HG03439 (cell line): ENCODE data around the gene TMEM229B.

ENCODE experiments used
- ATAC-seq: cut with Tn5 transposase; IDR thresholded peaks from one replicate; pipeline ENCODE4 v1.9.1; 2021; ENCODE audit warnings: mild to moderate bottlenecking, moderate library complexity; ENCODE audit not compliant: unreplicated experiment

TMEM229B gene

DNA sequence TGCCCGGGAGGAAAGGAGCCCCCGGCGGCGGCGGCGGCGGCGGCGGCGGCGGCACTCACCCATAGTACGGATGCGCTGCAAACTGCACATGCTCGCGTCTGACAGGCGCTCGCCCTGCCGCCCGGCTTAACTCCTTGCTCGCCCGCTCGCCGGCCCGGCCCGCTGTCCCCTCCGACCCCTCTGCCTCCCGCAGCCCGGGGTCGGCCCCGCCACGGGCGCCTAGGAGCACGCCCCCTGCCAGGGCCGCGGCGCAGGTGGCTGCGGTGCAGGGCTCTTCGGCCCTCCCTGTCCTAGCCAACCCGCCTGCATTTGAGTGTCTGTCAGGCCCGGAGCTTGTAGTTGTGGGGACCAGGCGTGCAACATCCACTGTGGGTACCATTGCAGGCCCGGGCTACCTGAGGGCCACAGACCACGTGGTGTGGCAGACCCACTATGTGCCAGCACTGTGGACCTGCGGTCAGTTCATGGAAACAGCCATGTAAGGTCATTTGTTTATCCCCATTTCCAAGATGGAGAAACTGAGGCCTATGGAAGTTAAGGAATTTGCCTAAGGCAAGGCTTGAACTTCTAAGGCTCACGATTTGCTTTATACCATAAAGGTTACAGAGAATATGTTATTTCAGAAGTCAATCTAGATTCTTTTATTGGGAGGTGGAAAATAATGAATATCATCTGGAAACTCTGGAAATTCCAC lies 27.0 kb upstream of the TMEM229B start:
- peak; percentile 50 for ATAC-seq

DNA sequence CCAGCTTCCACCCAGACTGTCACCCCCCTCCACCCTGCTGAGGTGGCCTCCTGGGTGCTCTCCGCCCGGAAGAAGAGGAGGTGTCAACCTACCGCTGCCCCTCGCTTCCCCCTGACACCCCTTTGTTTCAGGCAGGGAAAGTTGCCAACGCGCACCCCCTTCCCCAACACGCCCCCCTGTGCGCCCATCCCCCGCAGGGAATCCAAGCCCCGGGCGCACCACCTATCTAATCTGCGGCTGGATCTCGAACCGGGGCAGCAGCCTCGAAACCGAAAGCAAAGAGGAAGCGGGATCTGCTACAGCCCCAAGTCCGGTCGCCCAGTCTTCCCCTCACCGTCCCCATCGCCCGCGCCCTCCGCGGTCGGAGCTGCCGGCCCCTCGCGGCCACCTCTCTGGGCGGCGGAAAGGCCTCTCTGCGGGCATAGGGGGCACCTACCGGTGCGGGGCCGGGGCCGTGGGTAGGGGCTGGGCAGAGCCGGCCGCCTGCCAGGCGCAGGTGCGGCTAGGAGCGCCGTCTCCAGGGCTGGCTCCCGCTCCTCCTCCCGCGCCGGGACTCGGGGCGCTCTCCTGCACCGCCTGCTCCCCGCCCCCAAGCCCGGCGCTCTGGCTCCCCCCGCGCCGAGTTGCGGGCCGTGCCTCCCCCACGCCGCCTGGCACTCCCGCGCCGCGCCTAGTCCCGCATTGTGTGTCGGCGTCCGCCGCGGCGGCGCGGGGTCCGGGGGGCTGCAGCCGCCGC lies 26.3 kb upstream of the TMEM229B start:
- ATAC-seq, result peak; percentile 38

DNA sequence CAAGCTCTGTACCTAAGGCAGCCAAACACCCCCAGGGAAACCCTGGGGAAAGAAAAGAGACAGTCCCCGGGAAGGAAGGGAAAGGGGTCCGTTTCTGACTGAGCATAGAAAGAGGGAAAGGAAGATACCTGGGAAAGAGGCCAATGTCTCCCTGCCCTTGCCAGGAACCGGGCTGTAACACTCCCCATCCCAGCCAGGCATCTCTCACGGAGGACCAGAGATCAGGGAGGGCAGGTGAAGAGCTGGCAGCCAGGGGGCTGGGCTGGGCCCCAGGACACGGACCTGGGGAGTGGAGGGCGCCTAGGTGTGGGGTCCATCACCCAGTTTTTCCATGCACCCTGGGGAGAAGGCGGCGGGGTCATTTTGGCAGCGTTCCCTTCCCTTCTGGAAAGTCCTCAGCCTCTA lies 25.7 kb upstream of the TMEM229B start:
- ATAC-seq, result no peak

DNA sequence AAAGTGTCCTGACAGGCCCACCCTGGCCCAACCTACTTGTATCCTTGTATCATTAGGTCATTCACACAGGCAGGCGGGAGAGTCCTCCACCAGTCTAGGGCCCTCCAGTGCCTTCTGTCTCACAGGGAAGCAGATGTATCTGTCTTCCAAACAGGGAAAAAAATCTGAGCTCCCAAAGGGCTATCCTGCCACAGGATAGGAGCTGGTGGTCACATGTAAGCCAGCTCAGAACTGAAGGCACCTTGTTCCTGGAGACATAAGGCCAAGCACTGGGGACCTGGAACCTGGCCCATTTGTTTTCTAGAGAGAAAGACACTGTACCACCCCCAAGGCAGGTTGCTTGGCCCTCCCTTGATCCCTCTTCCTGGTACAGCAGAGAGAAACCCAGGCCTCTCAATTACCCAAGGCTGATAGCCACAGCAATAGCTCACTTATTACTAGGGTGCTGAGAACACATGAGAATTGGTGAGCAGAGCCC lies 25.1 kb upstream of the TMEM229B start:
- no peak for ATAC-seq

DNA sequence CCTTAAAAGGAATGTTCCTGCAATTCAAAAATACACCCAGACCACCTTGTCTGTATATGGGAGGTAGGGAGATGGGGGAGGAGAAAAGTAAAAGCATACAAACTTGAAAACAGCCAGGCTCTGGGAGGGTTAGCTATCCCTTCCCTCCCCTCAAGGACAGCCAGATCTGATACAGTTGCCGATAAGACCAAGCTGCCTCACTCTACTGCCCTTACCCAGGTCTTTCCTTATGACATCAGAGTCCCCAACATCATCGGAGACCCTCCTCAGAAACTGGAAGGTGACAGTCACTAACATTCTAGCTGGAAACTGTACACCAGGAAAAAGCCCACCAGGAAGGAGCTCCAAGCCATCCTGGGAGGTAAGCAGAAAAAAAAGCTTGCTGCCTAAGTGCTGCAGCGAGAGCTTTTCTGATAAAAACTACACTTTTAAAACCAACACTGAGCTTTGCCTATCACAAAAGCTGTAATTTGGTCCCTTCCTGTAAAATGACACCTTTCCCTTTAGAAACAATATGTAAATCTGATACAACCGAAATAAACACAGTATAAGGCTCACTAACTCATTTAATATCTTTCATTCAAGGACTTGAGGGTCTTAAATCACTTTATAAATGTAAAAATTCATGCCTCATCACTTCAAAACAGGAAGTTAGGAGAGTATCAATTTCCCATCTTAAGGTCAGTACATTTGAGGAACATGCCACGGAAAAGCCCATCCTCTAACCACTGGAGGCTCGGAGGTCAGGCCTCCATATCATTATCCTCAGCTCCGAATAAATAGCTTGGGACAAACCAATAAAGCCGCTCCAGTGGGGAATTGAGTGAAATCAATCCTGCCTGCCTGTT lies 24.2 kb upstream of the TMEM229B start:
- no peak for ATAC-seq

DNA sequence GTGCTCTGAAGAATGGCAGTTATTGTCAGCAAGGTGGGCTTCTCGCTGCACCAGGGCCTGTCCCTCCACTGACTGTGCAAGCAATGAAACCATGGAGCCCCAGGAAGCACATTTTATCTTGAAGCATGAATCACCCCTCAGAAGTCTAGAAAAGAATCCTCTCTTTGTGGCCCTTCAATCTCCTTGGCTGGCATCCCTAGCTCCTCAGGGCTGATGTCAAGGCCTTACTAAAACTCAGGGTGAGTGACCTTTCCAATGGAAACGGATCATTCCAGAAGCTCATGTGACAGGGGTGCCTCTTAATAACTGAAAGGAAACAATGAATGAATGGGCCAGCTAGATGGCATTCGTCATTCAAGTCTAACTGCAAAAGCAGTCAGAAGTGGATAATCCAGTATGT lies 22.3 kb upstream of the TMEM229B start:
- no peak for ATAC-seq

DNA sequence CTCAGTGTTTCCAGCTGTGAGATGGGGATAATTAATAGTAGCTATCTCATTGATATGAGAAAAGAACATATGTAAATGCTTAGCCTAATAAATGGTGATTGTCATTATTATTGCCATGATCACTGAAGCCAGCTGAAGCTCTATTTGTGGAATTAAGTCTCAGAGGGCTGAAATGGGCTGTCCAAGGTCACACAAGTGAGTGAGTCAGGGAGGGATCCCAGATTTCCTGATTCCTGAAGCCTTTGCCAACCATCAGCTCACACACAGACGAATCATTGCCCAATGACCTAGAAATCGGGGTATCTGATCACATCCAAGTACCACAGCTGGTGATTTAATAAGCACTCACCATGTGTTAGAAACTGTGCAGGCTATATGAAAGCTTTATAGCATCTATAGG lies 21.6 kb upstream of the TMEM229B start:
- no peak for ATAC-seq

DNA sequence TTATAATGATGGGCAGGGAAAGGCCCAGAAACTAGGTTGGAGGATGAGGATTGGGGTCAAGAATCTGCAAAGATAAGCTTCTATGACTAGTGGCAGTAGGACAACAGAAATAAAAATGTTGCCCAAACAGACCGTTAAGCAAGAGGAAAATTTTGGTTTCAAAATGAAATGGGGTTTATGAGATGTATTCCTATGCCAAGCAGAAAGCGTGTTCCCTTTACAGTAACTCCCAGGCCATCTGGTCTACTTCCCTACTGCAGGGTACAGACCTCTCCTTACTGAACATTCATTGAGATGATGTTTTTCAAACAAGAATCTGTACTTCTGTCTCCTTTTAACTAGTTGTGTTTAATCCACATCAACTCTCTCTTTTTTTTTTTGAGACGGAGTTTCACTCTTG lies 20.4 kb upstream of the TMEM229B start:
- ATAC-seq, result no peak

DNA sequence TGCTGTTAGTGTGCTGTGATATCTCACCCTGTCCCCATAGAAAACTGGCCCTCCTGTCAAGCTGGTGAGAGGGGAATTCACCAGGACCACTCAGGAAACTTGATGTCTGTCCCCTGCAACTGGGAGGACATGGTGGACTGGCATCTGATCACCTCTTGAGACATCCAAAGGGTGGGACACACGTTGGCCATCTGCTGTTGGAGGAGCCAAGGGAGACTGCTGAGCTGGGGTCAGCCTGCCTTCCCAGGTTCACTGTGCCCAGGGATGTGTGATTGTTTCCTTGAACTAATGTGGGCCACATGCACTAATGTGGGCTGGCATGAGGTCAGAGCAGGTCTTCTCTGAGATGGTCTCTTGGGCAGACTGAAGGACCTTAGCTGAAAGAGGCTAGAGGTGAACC lies 16.7 kb upstream of the TMEM229B start:
- ATAC-seq, result no peak

DNA sequence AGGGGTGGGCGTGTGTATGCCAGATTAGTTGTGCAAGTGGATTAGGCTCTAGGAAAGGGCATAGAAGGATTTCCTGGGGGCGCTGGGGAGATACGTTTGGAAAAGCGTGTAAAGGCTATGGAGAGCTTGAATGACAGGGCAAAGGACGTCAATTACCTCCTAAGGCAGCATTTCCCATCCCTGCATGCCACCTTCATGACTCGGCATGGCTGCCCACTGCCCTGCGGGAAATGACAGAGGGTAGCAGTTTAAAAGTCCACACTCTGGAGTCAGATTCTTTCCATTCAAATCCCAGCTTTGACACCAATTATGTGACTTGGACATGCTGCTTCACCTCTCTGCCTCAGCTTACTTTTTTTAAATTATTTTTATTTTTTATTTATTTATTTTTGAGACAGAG lies 14.8 kb upstream of the TMEM229B start:
- ATAC-seq, result no peak

DNA sequence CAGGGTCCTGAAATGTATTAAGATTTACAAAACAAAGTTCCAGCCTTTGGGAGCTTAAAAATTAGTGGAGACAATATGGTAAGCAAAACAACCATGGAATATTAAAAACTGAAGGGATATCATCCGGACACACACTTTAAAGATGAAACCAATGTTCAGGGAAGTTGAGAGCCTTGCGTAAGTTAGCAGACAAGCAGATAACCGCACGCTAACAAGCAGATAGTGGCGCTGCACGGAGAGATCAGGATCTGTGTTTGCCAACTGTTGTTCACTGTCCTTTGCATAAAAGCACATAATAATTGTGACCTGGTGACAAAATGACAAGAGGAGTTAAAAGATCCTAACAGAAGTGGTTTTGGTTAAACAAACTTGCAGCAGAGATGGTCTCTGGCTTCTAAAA lies 14.3 kb upstream of the TMEM229B start:
- no peak for ATAC-seq

DNA sequence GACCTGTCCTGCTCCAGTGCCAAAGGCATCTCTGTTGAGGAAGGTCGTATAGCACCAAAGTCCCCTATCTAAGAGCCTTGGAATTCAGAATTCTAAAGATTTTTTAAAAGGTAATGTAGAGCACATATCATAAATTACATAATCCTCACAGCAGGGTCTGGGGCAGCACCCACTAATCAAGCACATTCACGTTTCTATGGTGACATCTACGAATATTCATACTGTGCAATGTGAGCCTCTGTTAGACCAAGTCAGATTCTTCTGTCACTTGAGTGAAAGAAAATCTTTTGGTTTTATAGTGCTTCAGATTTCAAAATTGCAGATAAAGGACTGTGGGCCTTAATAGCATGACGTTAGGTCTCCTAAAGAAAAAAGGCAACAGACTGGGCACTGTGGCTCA lies 13.1 kb upstream of the TMEM229B start:
- ATAC-seq, result no peak

DNA sequence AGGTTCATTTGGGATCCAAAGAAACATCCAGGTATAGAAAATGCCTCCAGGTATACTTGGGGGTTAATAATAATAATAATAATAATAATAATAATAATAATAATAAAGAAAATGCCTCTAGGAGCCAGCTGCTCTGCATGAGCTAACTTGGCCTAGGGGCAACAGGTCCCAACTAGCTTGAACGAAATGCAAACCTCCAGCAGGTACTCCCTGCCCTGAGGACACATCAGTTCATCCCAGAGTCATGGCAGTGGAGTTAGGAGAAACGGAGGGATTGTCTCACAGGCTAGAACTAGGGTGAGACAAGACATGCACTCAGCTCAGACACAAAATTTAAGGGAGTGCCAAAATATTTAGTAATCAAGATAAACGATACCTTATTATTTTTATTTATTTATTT lies 12.5 kb upstream of the TMEM229B start:
- ATAC-seq, result no peak

DNA sequence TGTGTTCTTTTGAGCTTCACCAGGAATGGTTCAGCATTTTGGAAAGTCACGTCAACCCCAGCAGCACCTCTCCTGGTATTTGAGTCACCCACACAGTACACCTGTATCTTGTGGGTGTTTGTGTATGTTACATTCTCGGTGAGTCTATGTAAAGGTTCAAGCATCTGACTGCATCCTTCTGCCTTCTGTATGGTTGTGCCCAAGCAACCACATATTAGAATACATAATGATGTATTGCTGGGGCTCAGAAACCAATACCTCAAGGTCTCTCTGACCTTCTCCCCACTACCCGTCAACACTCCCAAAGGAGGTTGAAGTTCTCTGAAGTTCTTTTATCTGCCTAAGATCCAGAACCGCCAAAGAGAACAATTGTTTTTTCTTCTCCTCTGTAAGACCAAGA lies 9.2 kb upstream of the TMEM229B start:
- ATAC-seq, result no peak

DNA sequence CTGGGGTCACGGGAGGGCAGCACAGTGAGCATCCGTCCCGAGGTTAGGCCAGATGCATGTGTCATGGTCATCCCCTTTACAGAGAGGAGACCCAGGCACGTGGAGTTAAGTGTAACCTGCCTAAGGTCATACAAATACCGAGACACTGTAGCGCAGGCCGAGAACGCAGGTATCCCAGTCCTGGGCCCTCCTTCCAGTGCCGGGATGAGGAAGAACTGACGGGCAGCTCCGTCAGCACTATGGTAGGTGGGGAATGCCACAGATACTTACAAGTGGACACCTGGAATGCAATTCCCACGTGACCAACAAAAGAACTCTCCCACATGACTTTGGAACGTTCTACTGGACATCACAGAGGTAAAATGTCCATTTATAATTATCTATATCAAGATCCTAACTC lies 8.7 kb upstream of the TMEM229B start:
- ATAC-seq, result no peak

DNA sequence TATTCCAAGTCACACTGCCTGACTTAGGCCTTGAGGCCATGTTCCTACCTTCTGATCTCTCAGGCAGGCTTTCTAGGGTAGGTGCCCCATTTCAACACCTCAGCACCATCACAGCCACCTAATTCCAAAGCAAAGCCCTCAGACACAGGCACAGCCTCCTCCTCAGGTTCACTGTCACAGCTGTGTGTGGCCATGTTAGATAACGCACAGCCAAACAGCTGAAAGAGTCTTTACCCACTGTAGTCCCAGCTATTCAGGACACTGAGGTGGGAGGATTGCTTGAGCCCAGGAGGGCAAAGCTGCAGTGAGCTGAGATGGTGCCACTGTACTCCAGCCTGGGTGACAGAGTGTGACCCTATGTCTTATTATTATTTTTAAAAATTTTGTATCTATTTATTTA lies 7.3 kb upstream of the TMEM229B start:
- no peak for ATAC-seq

DNA sequence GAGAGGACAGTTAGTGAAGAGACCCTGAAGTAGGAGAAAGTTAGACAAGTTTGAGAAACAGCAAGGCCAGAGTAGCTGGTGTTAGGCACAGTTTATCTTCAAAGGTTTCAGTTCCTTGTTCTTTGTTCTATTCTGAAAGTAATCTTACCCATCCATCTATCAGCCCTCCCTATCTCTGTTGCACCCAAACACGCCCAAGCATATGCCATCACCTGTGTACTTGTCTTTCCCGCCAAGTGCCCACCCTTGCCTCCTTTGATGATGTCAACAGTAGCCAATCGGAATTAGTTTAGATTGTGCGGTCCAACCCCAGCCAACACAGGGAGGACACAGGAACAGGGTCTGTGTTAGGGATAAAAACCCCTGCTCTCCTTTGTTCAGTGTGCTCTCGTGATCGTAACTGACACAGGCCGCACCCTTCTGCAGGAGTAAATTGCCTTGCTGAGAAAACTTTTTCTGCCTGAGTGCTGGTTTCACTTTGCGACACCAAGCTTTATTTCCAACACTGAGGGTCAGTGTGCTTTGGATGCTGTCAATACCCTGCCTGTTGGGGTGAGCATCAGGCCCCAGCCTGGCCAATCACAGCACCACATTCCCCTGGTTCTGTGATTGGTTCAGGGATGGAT lies 4.7 kb upstream of the TMEM229B start:
- no peak for ATAC-seq

DNA sequence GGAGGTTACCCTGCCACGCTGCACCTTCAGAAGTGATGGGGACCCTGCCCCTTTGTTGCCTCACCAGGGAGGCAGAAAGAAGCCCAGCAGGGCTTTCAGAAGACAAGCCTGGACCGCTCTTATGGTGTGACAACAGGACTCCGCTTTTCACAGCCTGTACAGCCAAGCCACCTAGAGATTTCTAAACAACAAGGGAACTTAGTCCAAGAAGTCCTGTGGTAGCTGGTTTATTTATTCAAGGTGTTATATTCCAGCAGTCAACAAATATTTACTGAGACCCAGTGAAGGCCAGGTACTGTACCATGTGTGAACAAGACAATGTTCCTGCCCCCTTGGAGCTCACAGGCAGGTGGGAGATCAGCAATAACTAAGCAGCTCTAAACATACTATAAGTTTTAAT lies 4.0 kb upstream of the TMEM229B start:
- ATAC-seq, result no peak

DNA sequence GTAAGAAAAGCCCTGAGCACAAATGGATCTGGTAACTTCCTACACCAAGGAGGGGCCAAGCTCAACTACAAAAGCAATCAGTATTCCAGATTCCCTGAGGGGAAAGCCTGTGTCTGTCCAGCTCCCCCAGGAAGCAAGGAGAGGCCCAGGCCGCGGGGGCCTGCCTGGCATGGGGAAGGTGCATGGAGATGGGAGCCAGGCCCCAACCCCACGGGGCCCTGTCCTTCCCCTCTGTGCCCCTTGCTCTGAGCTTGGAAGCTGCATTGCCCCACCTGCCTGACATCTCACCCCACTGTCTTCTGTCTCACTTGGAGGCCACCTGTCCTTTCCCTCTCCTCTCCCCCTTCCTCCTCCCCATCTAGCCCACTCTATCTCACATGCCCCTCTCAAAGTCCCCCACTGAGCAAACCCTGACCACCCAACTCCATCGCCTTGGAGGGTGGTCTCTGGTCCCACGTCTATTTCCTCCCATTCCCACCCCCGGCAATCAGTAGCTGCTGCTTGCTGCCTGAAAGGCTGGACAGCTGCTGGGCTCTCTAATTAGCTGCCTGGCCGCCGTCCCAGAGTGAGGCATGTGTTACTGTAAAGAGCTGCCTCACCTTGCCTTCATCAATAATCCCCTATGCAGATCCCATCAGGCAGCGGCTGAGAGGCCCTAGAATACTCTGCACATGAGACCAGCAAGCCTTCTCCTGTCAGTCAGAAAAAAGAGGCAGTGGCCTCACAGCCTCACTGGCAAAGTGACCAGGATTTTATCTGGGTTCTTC lies 3.4 kb upstream of the TMEM229B start:
- no peak for ATAC-seq

DNA sequence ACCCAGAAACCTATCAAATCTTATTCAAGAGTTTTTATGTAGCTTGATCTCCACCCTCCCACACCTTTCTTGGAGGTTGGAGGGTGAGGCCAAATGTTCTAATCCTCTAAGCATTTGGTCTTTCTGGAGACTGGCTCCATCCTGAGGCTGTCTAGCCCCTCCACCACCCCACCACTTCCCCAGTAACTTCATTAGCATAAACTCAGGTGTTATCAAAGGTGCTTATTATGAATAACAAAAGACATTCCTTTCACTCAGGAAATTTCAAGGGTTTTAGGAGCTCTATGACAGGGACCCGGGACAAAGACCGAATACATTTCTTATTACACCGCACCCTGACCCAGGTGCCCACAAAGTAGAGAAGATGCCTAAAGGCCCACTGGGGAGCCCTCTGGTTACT lies 2.8 kb upstream of the TMEM229B start:
- no peak for ATAC-seq

DNA sequence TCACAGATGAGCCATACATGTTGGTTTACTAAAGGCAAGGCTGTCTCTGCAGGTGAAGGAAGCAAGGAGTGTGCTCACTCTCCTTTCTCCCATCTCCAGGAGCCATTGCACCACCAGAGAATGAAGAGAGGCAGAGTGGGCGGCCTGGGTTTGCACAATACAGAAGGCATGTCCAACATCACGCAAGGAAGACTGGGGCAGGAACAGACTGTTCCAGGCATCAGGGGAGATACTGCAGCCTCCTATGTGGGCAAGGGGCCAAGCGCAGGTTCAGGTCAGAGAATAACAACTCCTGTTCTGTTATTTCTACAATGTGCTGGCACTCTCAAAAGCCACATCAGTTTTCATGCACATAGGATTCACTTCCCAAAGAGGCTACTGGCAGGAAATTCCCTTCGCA lies 1.7 kb upstream of the TMEM229B start:
- no peak for ATAC-seq
